Stimulated activated naive CD4-positive, alpha-beta T cell (primary cell): Measurements from ENCODE around the gene TEX261.
A peak's percentile ranks its signal among the peaks of the same experiment; 100 is the strongest.
"Not testable (repeated sequence)": the region's sequence is repeated elsewhere in the genome, so short reads cannot be mapped to it uniquely, and the experiment has no call there.

Experiments
- DNase-seq, 6 experiments: peaks; one replicate each; lab custom pipeline; 2025; lab: John Stamatoyannopoulos, UW

The TEX261 gene

DNA sequence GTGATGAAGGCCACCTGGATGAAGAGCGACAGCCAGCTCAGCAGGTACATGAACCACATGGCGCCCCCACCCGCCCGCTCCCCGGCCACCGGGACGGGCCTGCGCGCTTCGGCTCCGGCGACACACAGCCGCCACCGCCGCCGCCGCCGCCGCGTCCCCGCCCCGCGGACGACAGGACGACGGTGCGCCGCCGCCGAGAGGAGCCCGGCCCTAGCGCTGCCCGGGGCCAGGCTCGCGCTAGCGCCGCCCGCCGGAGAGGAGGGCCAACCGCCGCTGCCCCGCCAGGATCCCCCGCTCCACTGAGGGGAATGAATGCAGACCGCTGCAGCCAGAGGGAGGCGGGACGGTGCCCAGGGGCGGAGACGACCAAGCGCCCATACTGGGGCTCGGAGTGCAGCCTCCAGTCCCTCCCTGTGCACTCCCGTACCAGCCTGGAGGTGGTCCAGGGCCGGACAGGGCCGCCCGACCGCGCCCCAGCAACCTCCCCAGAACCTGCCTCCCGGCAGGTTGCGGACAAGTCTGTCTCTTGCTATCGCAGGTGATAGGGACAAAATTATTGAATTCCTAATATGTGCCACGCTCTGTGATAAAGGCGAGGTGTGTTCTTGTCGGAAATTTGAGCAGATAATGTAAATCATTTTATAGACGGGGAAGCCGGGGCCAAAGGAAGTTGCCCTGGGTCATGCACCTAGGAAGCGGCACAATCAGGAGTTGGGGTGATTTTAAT is at the start of gene TEX261:
TEX261 (minus strand) TSS at position 175 of the 727 bp plus-strand sequence; CDS start at position 59, 116 bp downstream.
- peak; percentile 72 to 87 (median 84) for DNase-seq

DNA sequence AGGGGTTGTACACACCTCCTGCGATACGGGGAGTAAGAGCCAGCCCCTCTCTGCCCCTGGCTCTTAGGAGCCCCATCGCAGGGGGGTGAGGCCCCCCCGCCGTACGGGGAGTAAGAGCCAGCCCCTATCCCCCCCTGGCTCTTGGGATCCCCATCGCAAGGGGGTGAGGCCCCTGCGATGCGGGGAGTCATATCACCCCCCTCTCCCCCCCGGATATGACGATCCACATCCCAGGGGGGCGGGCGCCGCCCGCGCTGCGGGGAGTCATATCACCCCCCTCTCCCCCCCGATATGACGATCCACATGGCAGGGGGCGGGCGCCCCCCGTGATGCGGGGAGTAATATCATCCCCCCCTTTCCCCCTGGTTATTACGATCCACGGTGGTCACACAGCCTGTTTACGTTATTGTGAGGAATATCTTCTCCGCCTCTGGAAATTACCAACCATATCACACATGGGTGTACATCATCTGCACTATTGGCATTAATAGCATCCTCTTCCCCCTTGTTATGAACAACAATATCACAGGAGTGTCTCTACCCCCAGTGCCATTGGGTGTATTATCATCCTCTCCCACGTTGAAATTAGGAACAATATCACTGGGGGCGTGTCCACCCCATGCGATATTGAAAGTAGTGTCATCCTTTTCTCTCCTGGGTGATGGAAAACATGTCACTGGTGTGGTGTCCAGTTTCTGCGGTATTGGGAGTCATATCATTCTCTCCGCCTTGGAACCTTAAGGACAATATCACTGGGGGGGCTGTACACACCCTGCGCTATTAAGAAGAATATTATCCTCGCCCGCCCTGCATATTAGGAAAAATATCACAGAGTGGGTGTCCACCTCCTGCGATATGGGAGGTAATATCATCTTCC is 49.1 kb upstream of the TEX261 start:
- DNase-seq, result peak in 1 of 6 experiments; percentile 4

DNA sequence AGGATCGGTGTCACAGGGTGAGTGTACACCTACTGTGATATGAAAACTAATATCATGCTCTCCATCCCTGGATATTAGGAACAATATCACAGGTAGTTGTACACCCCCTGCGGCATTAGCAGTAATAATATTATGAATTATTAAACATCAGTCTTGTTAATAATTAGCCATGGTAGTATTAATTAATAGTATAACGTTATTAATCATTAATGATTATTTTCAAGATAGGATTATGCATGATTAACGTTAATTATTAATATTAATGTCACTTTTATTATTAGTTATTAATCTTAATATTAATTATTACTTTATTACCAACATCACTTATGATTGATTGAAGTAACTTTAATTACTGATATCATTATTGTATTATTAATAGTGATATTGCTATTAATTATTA is 47.6 kb upstream of the TEX261 start:
- no peak for DNase-seq

DNA sequence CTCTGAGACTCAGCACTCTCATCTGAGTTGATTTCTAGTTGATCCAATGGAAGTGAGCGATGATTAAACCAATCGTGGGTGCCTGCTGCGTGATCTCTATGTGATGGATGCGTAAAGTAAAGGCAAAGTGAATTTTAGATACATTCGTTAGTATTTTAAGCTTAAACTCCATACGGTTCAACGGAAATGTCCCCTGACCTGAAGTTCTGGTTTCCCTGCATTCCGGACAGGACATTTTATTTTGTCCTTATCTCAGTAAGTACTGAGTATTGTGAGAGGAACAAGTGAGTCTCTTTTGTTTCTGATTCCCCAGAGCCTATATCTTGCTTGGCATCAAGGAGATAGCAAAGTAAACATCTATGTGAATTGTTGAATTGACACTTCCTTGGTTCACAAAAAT is 41.6 kb upstream of the TEX261 start:
- not testable (repeated sequence) for DNase-seq

DNA sequence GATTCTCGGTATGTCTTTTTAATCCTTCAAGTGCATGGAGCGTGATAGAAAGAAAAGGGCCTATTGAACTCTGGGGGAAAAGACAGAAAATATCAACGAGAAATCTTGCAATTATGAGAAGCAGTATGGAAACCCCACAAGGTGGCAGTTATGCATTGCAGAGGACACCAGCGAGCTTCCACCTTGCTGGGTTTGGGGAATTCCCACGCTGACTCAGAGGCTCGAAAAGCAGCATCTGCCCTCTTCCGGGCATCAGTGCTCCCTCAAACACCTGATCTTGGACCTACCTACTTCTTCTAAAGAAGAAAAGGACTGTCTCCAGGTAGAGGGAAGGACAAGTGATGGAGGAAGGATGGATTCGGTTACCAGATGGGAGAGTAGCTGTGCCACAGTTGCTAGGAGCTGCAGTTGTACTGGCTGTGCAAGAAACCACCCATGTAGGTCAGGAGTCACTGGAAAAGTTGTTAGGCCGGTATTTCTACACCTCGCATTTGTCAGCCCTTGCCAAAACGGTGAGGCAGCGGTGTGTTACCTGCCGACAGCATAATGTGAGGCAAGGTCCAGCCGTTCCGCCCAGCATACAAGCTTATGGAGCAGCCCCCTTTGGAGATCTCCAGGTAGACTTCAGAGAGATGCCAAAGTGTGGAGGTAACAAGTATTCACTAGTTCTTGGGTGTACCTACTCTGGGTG is 29.0 kb upstream of the TEX261 start:
- peak; percentile 18 to 39 (median 27) for DNase-seq

DNA sequence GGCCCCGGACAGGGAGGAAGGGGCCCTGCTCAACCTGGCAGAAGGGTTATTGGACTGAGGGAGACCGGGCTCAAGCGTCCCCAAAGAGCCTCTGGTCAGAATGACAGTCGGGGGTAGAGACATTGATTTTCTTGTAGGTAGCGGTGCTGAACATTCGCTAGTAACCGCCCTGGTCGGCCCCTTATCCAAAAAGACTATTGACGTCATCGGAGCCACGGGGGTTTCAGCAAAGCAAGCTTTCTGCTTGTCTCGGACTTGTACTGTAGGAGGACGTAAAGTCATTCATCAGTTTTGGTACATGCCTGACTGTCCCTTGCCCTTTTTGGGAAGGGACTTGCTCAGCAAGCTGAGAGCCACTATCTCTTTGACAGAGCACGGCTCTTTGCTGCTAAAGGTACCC is 26.7 kb upstream of the TEX261 start:
- DNase-seq, result not testable (repeated sequence)

DNA sequence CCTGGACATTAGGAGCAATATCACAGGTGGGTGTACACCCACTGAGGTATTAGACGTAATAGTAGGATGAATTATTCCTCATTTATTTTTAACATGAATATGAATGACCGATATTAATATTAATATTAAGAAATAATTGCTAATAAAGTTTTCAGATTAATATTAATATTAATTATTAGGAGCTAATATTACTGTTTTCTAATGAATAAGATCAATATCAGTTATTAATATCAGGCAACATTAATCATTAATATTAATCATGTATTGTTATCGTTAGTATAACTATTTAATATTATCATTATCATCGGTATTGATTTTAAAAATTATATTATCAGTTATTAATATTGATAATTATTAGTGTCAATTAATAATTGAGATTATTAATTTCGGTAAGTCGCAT is 25.3 kb upstream of the TEX261 start:
- not testable (repeated sequence) for DNase-seq

DNA sequence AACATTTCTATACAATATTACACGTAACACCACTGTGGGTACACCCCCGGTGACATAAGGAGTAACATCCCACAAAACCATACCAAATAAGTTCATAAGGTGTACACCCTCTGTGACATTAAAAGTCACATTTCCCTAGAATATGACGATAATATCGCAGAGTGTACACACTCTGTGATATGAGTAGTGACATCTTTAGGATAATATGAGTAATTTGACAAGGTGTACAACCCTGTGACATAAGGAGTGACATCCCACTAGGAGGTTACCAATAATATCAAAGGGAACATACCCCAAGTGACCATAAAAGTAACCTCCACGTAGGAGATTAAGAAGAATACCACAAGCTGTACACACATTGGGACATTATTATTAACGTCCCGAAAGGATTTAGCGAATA is 24.0 kb upstream of the TEX261 start:
- DNase-seq, result no peak

DNA sequence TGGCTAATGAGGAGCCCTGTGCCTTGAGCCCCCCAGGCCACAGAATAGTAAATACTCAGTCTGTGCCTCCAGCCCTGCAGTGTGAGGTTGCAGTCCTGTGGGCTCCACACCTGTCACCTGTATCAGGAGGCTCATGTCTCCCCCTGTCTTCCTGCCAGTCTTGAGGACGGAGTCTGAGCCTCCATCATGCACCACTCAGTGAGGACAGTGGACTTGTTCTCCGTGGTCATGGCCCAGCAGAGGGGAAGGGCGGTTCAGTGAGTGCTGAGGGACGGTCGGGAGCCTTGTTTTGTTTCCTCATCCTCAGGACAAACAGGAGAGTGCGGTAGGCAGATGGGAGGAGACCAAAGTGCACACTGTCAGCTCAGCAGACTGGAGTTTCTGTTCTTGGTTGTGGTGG is 17.1 kb upstream of the TEX261 start:
- not testable (repeated sequence) for DNase-seq

DNA sequence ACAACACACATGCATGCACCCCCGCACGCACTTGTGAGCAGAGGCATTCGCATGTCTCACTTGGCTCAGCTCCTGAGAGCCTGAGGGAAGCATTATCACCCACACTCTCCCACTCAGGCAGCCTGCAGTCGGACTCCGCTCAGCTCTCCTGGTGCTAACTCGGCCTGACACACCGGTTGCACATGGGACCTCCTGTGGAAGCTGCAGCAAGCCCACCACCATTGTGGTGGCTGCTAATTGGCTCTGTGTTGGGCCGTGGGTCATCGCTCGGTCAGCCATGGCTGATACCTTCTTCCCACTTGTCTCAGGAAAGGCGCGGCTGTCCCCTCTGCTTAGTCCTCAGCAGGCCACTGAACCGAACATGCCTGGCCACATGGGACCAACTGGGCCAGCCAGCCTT is 13.7 kb upstream of the TEX261 start:
- DNase-seq, result no peak

DNA sequence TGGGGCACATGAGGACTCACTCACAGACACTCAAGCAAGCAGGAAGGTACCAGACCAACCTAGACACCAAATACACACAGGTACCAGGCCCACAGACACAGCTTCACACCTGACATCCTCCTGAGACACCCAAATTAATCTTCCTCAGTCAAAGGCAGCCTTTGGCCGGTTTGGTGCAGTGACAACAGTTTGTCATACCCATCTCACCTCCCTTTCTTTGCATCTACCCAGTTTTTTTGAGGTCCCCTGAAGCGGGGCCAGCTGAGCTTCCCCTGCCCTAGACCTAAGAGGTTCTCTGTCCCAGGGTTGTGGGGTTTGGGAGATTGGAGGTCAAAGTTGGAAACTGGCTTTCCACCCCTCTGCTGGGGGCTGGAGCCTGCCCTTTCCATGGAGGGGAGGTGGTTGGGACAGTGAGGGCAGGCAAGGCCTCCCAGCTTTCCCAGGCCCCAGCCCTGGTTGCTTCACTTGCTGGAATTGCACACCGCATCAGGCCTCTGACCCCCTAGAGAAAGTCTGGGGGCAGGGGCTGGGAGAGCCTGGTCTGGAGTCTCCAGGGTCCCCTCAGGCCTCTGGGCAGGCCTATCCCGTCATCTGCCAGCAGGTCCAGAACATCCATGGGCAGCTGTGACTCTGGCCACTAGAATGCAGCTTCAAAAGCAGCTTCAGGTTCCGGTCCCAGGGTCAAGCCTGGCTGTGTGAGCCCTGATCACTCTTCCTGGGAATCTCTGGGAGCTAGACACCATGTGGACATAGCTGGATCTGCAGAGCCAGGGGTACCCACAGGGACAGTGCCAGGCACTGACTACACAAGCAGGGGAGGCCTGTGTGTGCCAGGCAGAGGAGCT is 12.5 kb upstream of the TEX261 start:
- no peak for DNase-seq

DNA sequence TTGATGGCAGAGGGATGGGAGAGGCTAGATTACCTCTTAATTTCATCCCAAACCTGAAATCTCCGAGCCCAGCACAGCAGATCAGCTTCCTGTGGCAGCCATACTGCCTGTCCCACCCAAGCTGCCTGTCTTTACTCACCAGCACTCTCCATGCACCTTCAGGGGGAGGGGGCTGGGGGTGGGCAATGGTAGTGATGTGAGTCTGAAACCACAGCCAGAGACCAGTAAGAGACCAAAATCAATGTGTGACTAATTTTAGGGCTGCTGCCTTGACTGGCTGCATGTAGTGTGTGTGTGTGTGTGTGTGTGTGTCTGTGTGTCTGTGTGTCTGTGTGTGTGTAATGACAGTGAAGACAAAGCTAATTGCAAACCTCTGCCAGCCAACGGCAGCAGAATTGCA is 11.7 kb upstream of the TEX261 start:
- DNase-seq, result no peak

DNA sequence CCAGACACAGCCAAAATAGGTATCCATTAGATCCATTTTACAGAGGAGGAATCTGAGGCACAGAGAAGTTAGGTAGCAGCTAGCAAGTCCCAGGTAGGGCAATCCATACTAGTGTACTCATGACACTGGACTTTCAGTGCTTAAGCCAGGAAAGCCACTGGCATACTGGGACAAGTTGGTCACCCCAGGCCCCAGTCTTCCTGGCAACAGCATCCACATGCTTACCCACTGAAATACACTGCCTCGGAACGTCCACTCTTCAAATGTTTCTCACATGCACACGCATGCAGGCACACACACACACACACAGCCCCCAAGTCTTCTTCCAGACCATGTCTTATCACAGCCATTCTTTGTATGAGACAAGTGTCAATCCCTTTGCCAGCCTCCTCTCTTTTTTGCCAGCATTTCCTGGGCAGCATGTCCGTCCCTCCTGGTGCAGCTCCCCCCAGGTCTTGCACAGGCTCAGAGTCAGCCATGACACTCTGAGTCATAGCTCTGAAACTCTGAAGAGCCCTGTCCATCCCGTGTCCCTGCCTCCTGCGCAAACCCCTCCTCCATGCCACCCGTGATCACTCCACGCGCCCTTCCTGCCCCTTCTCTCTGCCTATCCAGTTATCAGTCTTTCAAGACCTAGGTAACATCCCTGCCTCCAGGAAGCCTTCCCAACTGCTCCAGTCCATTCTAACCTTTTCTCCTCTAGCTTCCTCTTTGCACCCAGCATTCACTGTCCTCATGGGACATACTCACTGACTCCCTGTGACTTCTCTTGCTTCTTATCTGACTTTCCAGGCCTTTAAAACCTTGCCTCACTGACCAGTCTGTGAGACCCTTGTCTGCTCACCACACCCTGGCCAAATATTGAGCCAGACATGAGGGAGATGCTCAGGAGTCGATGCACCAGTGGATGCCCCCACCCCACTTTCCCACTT is 10.9 kb upstream of the TEX261 start:
- no peak for DNase-seq

DNA sequence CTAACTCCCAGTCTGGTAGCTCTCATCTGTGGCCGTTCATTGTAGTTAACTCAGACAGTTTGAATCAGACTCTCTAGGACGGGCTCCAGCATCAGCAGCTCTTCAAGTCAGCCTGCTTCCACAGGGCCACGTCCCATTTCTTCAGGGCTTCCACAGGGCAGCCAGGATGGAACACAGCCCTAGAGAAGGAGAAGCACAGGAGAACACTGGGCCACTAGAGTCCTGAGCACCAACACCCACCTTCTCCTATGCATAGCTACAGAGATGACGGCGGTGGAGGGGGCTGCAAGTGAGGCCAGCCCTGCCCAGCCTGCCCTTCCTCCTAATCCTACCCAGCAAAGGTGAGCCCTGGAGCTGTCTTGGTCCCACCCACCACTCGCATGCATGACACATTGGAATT is 10.2 kb upstream of the TEX261 start:
- no peak for DNase-seq

DNA sequence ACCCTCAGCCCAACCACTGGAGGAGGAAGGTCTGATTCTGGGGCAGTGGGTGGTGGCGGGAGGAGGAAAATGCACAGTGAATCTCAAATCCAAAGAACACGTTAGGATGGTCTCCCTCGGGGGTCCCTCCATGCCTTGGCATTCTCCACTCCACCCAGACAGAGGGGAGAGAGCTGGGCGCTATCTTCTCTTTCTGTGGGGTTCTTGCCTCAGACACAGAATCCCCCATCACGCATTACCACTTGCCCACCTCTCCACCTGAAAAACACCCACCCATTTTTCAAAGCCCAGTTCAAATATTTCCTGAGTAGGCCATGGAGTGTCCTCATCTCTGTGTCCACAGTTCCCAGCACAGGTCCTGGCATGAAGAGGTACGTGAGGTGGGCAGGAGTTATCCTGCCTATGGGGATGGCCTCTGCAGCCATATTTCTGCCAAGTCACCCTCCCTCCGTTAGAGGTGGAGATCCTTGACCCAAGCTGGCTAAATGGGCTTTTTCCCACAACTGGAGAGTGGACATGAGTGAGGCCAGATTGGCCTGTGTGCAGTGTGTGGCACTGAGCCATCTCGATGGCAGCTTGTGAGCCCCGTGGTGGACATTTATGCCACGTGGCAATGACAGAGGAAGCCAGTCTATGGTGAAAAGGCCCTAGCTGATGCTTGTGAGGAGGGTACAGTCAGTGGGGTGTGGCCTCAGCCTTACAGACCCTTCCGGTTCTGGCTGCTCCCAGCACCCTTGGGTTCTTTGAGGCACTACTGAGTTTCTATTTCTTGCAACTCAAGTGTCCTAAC is 9.5 kb upstream of the TEX261 start:
- no peak for DNase-seq

DNA sequence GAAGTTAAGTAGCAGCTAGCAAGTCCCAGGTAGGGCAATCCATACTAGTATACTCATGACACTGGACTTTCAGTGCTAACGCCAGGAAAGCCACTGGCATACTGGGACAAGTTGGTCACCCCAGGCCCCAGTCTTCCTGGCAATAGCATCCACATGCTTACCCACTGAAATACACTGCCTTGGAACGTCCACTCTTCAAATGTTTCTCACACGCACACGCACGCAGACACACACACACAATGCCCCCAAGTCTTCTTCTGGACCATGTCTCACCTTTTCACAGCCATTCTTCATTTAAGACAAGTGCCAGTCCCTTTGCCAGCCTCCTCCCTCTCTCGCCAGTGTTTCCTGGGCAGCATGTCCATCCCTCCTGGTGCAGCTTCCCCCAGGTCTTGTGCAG is 8.7 kb upstream of the TEX261 start:
- DNase-seq, result no peak

DNA sequence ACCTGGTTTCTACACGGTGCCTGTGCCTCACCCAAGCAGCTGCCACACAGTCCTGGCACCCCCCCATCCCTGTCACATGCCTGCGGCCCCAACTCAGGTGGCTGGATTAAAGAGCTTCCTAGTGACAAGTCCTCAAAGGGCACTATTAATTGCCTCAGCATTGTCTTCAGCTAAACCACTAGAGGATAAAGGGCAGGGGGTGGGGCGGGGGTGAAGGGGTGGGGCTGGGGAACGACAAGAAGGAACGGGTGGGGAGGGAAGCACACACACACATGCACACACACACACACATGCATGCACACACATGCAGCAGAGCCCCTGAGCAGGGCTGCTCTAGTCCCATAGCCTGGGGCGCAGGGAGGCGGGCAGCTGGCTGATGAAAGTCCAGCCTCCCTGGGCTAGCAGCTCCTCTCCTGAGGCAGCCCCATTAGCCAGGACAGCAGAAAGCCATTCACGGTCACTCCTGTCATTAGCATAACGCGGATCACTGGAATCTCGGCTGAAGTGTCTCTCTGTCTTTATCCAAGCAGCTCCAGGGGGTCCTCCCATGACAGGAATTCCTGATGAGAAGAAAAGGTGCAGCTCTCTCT is 7.4 kb upstream of the TEX261 start:
- no peak for DNase-seq

DNA sequence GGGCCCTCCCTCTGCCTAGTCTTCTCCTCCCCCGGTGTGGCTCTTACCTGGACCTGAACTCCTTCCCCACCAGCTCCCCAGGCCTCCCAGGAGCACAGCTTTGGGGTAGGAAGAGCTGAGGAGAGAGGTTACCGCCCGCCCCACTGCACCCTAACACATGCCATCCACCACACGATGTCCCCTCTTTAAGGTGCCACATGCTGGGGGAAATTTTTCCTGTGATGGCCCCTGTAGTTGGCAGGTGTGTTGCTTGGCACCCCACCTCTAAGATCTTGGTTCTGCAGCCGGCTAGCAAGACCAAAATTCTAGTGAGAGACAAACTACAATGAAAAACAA is 6.9 kb upstream of the TEX261 start:
- no peak for DNase-seq

DNA sequence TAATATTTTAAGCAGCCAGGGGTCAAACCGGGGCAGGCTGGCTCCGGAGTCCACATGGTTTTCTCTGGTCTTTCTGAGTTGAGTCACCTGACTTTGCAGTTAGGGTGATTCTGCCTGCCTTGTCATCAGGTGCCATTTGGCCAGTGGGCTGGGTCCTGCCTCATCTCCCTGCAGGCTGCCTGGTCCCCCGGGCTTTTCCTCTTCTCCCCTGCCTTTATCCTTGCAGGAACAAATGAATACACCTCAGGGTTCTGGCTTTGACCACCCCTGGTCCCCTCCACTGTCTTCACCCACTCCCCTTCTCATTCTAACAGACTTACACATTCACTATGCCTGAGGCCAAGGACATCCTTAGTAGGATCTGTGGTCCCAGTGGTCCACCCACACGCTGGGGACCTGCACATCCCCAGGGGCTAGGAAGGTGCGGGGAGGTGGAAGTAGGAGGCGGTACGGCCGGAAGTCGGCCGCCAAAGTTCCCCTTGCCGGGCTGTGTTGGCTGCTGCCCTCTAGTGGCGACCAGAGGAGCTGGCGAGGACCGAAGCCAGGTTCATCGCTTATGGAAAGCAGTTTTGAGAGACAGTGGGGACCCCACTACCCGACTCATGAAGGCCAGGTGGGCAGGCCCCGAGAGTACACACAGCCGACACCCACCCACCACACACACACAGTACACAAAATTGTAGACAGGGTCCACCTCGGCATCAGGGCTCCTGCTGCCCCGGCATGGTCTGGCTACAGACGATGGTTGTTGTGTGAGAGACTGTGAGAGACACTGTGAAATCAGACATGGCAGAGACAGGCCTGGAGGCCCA is 6.3 kb upstream of the TEX261 start:
- DNase-seq, result peak; percentile 43 to 81 (median 69)
